IPS-NIHi7 (cell line): ENCODE data around the gene CLCNKA.
"Not testable (repeated sequence)": the region's sequence is repeated elsewhere in the genome, so short reads cannot be mapped to it uniquely, and the experiment has no call there.

Source experiments
- DNase-seq: peaks from one replicate; pipeline ENCODE4 v3.0.0; 2012; ENCODE audit warnings: mixed read lengths; ENCODE audit errors: extremely low spot score

Gene CLCNKA

GRCh38 chr1:16042096-16042495 is 20.3 kb downstream of the CLCNKA start:
- DNase-seq, result no peak

- not testable (repeated sequence) for DNase-seq
Measured at GRCh38 chr1:16042654-16043053, 20.8 kb downstream of the CLCNKA start.

GRCh38 chr1:16043521-16043920 is 21.7 kb downstream of the CLCNKA start, which contains the start of gene CLCNKB:
TSS of gene CLCNKB (plus strand) at chr1:16043782. CDS start at chr1:16044493, 711 bp downstream.
- no peak for DNase-seq

GRCh38 chr1:16043950-16044349 is 22.1 kb downstream of the CLCNKA start:
- no peak for DNase-seq

- DNase-seq, result no peak
Measured at GRCh38 chr1:16046842-16047241, 25.0 kb downstream of the CLCNKA start.

GRCh38 chr1:16047791-16048475 is 26.1 kb downstream of the CLCNKA start:
- DNase-seq, result no peak

GRCh38 chr1:16048573-16049189 is 26.8 kb downstream of the CLCNKA start:
- DNase-seq, result peak; percentile 79

GRCh38 chr1:16050328-16050727 is 28.5 kb downstream of the CLCNKA start:
- no peak for DNase-seq

- DNase-seq, result no peak
Measured at GRCh38 chr1:16051039-16051438, 29.2 kb downstream of the CLCNKA start.

GRCh38 chr1:16051949-16052348 is 30.1 kb downstream of the CLCNKA start:
- not testable (repeated sequence) for DNase-seq

- no peak for DNase-seq
Measured at GRCh38 chr1:16053781-16054502, 32.1 kb downstream of the CLCNKA start.

- DNase-seq, result no peak
Measured at GRCh38 chr1:16054598-16055540, 33.0 kb downstream of the CLCNKA start.

GRCh38 chr1:16055613-16056520 is 34.0 kb downstream of the CLCNKA start:
- DNase-seq, result peak; percentile 98

- DNase-seq, result not testable (repeated sequence)
Measured at GRCh38 chr1:16056521-16056912, 34.7 kb downstream of the CLCNKA start.

GRCh38 chr1:16057314-16057915 is 35.6 kb downstream of the CLCNKA start:
- DNase-seq, result not testable (repeated sequence)

GRCh38 chr1:16058394-16059120 is 36.7 kb downstream of the CLCNKA start:
- not testable (repeated sequence) for DNase-seq

- DNase-seq, result no peak
Measured at GRCh38 chr1:16061266-16061665, 39.4 kb downstream of the CLCNKA start.

- DNase-seq, result not testable (repeated sequence)
Measured at GRCh38 chr1:16061989-16062686, 40.3 kb downstream of the CLCNKA start.

- DNase-seq, result not testable (repeated sequence)
Measured at GRCh38 chr1:16062687-16063075, 40.8 kb downstream of the CLCNKA start.
